Keratinocyte (primary cell): ENCODE measurements around the gene TXNL1. TPM values are rescaled to one million over a fixed set of nuclear protein-coding genes. Genes with fewer than 3 reads are reported as not detected.

ENCODE experiments used
- DNase-seq: peaks from one replicate; pipeline ENCODE4 v3.0.0-alpha.2; 2011; ENCODE audit warnings: low read depth, missing footprints, low spot score
- FAIRE-seq: peaks from 2 replicates; lab custom pipeline; 2011; peaks lifted over from hg19 to GRCh38; lab: Jason Lieb, UNC
- H2AFZ ChIP-seq: 2 replicates; pipeline ENCODE4 v1.6.0; 2012; ENCODE audit warnings: low read length, control low read depth, inconsistent platforms; ENCODE audit not compliant: control insufficient read depth
- H3K27ac ChIP-seq: 2 replicates; pipeline ENCODE4 v1.5.1; 2011; ENCODE audit warnings: low read length; ENCODE audit not compliant: control insufficient read depth, insufficient read depth
- H3K27me3 ChIP-seq: 3 replicates; pipeline ENCODE4 v1.6.0; 2011; ENCODE audit warnings: low read length; ENCODE audit not compliant: control insufficient read depth, insufficient read depth; ENCODE audit errors: extremely low read depth
- H3K36me3 ChIP-seq, 2 experiments: 2 replicates in 1 of 2; 3 replicates in 1 of 2; pipeline ENCODE4 v1.5.1; 2011; ENCODE audit warnings: low read length in 2 of 2, mild to moderate bottlenecking in 1 of 2; ENCODE audit not compliant: control insufficient read depth in 2 of 2, insufficient read depth in 2 of 2; ENCODE audit errors: extremely low read depth in 1 of 2
- H3K4me1 ChIP-seq: 3 replicates; pipeline ENCODE4 v1.5.1; 2011; ENCODE audit warnings: low read length; ENCODE audit not compliant: control insufficient read depth, insufficient read depth; ENCODE audit errors: extremely low read depth
- H3K4me2 ChIP-seq: 3 replicates; pipeline ENCODE4 v1.6.0; 2011; ENCODE audit warnings: low read depth, low read length; ENCODE audit not compliant: control insufficient read depth, insufficient read depth; ENCODE audit errors: extremely low read depth
- H3K4me3 ChIP-seq, 3 experiments: fragments of 200-600 bp in 1 of 3; sonication (generic) in 1 of 3; 2 replicates in 2 of 3; 3 replicates in 1 of 3; pipeline ENCODE4 v1.5.1; 2011 to 2016; ENCODE audit warnings: low read length in 3 of 3, mild to moderate bottlenecking in 3 of 3, control low read depth in 2 of 3, inconsistent platforms in 1 of 3, low read depth in 1 of 3, mixed read lengths in 1 of 3, mixed run types in 1 of 3, moderate library complexity in 1 of 3; ENCODE audit not compliant: control insufficient read depth in 2 of 3, insufficient read depth in 2 of 3; ENCODE audit errors: extremely low read depth in 1 of 3
- H3K79me2 ChIP-seq: 2 replicates; pipeline ENCODE4 v1.6.0; 2012; ENCODE audit warnings: low read length; ENCODE audit not compliant: control insufficient read depth, insufficient read depth
- H3K9ac ChIP-seq: 3 replicates; pipeline ENCODE4 v1.6.0; 2011; ENCODE audit warnings: low read length; ENCODE audit not compliant: control insufficient read depth, insufficient read depth; ENCODE audit errors: extremely low read depth
- H3K9me1 ChIP-seq: 3 replicates; pipeline ENCODE4 v1.6.0; 2011; ENCODE audit warnings: low read length; ENCODE audit not compliant: control insufficient read depth, insufficient read depth; ENCODE audit errors: extremely low read depth
- H3K9me3 ChIP-seq: 2 replicates; pipeline ENCODE4 v1.5.1; 2012; ENCODE audit warnings: low read depth, low read length; ENCODE audit not compliant: control insufficient read depth
- H4K20me1 ChIP-seq: 3 replicates; pipeline ENCODE4 v1.6.0; 2011; ENCODE audit warnings: low read length; ENCODE audit not compliant: control insufficient read depth, insufficient read depth; ENCODE audit errors: extremely low read depth
- CTCF ChIP-seq, 3 experiments: IDR thresholded peaks in 1 of 3; conservative IDR thresholded peaks in 1 of 3; optimal IDR thresholded peaks in 1 of 3; 2 replicates in 2 of 3; 3 replicates in 1 of 3; pipeline versions ENCODE3 to v1.5.1; 2011; ENCODE audit warnings: low read length in 3 of 3, mild to moderate bottlenecking in 3 of 3, moderate library complexity in 2 of 3, control low read depth in 1 of 3, inconsistent platforms in 1 of 3; ENCODE audit not compliant: insufficient read depth in 2 of 3; ENCODE audit errors: extremely low read depth in 1 of 3
- EZH2 ChIP-seq: IDR thresholded peaks from one replicate; pipeline ENCODE4 v1.6.1; 2012; ENCODE audit warnings: inconsistent platforms, mild to moderate bottlenecking, low read length, moderate library complexity
- dilution Hi-C: fragments of 300-500 bp; cut with MboI; formaldehyde crosslinking; loops from one replicate; pipeline ENCODE4 v1.7.0; 2020; ENCODE audit warnings: low sequenced_read_pairs; ENCODE audit not compliant: extremely low pct_ligation_motif_present
- polyA plus RNA-seq, 5 experiments: library from polyadenylated mRNA; depleted of rRNA in 3 of 5; stranded (reverse) in 3 of 5; stranded (forward) in 1 of 5; unstranded in 1 of 5; fragments of >200 nt; gene quantifications; 1 replicate in 1 of 5; 2 replicates in 3 of 5; 3 replicates in 1 of 5; pipeline versions ENCODE4 v1.2.1 to v1.2.3, GENCODE V29; 2011 to 2012; ENCODE audit warnings: missing spikeins in 2 of 5, low read depth in 1 of 5, low replicate concordance in 1 of 5

Gene TXNL1
- polyA plus RNA-seq, 1 donor (not counting 4 experiments of a cell fraction or from before 2014, with no cell fraction given), result 92.5 TPM

- H3K9ac ChIP-seq, result no peak overlapping the region
- no peak overlapping the region for H2AFZ ChIP-seq
- peaks cover 38% of the 10 kb centered on the region for H3K79me2 ChIP-seq
- H3K27ac ChIP-seq, result no peak overlapping the region
- DNase-seq, result no peak
- FAIRE-seq, result no peak
- peak overlapping the region; percentile 88 for H3K4me2 ChIP-seq
- peaks cover 2 to 7% of the 10 kb centered on the region in 2 experiments for H3K36me3 ChIP-seq
- peaks cover 15% of the 10 kb centered on the region for H3K4me1 ChIP-seq
- TF ChIP-seq EZH2 (no peak), CTCF (optimal IDR thresholded peaks at IDR 0.05 in 1 of 3, IDR thresholded peaks at IDR 0.05 in 1 of 3, conservative IDR thresholded peaks at IDR 0.05 in 1 of 3; ENCODE audit: extremely low read depth in 1 of 3, insufficient read depth in 2 of 3, low read length in 3 of 3) (no peak)
- no peaks in the 10 kb centered on the region for H3K9me1 ChIP-seq
- no peaks in the 10 kb centered on the region for H4K20me1 ChIP-seq
- no peak overlapping the region for H3K4me3 ChIP-seq
- H3K9me3 ChIP-seq, result no peaks in the 10 kb centered on the region
- dilution Hi-C loops, result no loop called here
- no peaks in the 10 kb centered on the region for H3K27me3 ChIP-seq
Observed at GRCh38 chr18:56639571-56639970, 1.2 kb upstream of the TXNL1 start.

- Histone ChIP-seq H3K9me1 (no peaks in the 10 kb centered on the region), H3K9ac (peak overlapping the region; percentile 80), H3K4me1 (peaks cover 15% of the 10 kb centered on the region), H3K4me2 (peak overlapping the region; percentile 88), H3K27me3 (no peaks in the 10 kb centered on the region), H3K9me3 (no peaks in the 10 kb centered on the region), H3K27ac (peak overlapping the region; percentile 80), H3K79me2 (peaks cover 43% of the 10 kb centered on the region), H2AFZ (peak overlapping the region; percentile 78), H3K36me3 (peaks cover 2 to 7% of the 10 kb centered on the region in 2 experiments), H4K20me1 (no peaks in the 10 kb centered on the region), H3K4me3 (peak overlapping the region; percentile 78 to 89 (median 87))
- dilution Hi-C loops, result no loop called here
- DNase-seq (no peak), FAIRE-seq (no peak)
- TF ChIP-seq CTCF (optimal IDR thresholded peaks at IDR 0.05 in 1 of 3, IDR thresholded peaks at IDR 0.05 in 1 of 3, conservative IDR thresholded peaks at IDR 0.05 in 1 of 3; ENCODE audit: extremely low read depth in 1 of 3, insufficient read depth in 2 of 3, low read length in 3 of 3) (no peak), EZH2 (no peak)
Observed at GRCh38 chr18:56639104-56639381, 651 bp upstream of the TXNL1 start.
